Loucy (cell line): ENCODE measurements around the gene BCO1.
A peak's percentile ranks its signal among the peaks of the same experiment; 100 is the strongest.

Source experiments
- EZH2phosphoT487 ChIP-seq: fragments of 200-600 bp; IDR thresholded peaks from 2 replicates; pipeline ENCODE4 v1.6.1; 2018; ENCODE audit warnings: antibody characterized with exemption, mild to moderate bottlenecking, moderate library complexity, borderline replicate concordance
- TF ChIP-seq, protein P1 (sequence below): fragments of 200-600 bp; sonication (generic); conservative IDR thresholded peaks from 2 replicates; pipeline ENCODE4 v1.5.1; 2014; ENCODE audit warnings: mild to moderate bottlenecking, antibody characterized with exemption, low read length

GRCh38 chr16:81315271-81316175 is 77.0 kb downstream of the BCO1 start:
- TF ChIP-seq, protein P1, sequence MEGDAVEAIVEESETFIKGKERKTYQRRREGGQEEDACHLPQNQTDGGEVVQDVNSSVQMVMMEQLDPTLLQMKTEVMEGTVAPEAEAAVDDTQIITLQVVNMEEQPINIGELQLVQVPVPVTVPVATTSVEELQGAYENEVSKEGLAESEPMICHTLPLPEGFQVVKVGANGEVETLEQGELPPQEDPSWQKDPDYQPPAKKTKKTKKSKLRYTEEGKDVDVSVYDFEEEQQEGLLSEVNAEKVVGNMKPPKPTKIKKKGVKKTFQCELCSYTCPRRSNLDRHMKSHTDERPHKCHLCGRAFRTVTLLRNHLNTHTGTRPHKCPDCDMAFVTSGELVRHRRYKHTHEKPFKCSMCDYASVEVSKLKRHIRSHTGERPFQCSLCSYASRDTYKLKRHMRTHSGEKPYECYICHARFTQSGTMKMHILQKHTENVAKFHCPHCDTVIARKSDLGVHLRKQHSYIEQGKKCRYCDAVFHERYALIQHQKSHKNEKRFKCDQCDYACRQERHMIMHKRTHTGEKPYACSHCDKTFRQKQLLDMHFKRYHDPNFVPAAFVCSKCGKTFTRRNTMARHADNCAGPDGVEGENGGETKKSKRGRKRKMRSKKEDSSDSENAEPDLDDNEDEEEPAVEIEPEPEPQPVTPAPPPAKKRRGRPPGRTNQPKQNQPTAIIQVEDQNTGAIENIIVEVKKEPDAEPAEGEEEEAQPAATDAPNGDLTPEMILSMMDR: 0 out of 2 replicates have a peak, but pooled peaks have one; percentile 18
- TF ChIP-seq EZH2phosphoT487: no peak
